HL-60 (cell line): ENCODE results near the gene NRAP.

ENCODE experiments used
- DNase-seq, 2 experiments: peaks; one replicate each; pipeline ENCODE4 v3.0.0-alpha.2; 2010 to 2020; ENCODE audit warnings: low read depth in 1 of 2, low spot score in 1 of 2
- H3K27ac ChIP-seq: fragments of 250-450 bp; sonication (Bioruptor Pico); replicated peaks from 2 replicates; pipeline ENCODE4 v1.5.1; 2020; ENCODE audit warnings: mild to moderate bottlenecking, moderate library complexity
- H3K27me3 ChIP-seq: fragments of 250-450 bp; sonication (Bioruptor Pico); 2 replicates; pipeline ENCODE4 v1.5.1; 2021; ENCODE audit warnings: mild to moderate bottlenecking, moderate library complexity; ENCODE audit not compliant: insufficient read depth, poor library complexity, severe bottlenecking
- H3K4me3 ChIP-seq: replicated peaks from 2 replicates; pipeline ENCODE4 v1.5.1; 2011; ENCODE audit warnings: mild to moderate bottlenecking, control low read depth, low read length; ENCODE audit not compliant: insufficient read depth
- CTCF ChIP-seq: IDR thresholded peaks from one replicate; pipeline ENCODE4 v1.5.1; 2011; ENCODE audit warnings: low read length, control low read depth, inconsistent platforms; ENCODE audit not compliant: insufficient read depth
- GABPA ChIP-seq: IDR thresholded peaks from 2 replicates; pipeline ENCODE4 v1.6.1; 2012; ENCODE audit warnings: low read depth
- POLR2AphosphoS5 ChIP-seq: IDR thresholded peaks from 2 replicates; pipeline ENCODE4 v1.6.1; 2012; ENCODE audit warnings: low read depth
- SPI1 ChIP-seq: IDR thresholded peaks from 2 replicates; pipeline ENCODE4 v1.6.1; 2012; ENCODE audit warnings: low read depth, mild to moderate bottlenecking, borderline replicate concordance
- TF ChIP-seq, protein P1 (sequence below): IDR thresholded peaks from 2 replicates; pipeline ENCODE4 v1.6.1; 2012; ENCODE audit warnings: low read depth; ENCODE audit not compliant: insufficient replicate concordance

The NRAP gene

DNA sequence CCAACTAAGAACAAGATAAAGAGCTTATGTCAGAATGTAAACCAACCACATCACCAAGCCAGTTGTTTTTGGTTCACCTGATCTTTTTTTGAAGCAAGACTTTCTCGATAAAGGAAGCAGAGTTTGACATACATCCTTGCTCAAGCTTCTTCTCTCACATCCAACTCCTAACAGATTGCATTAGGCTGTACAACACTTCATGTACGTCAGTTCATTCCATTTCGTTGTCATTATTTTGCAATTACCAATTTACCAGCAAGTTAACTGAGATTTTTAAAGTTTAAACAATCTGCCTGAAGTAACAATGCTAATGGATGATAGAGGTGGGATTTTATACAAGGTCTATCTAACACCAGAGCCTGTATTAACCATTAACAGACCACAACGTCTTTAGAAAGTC is 41.0 kb downstream of the NRAP start:
- no peaks in the 10 kb centered on the region for H3K27me3 ChIP-seq
- no peak for TF ChIP-seq CTCF
- TF ChIP-seq POLR2AphosphoS5 = no peak
- no peak for TF ChIP-seq SPI1
- TF ChIP-seq GABPA = no peak
- TF ChIP-seq, protein P1, sequence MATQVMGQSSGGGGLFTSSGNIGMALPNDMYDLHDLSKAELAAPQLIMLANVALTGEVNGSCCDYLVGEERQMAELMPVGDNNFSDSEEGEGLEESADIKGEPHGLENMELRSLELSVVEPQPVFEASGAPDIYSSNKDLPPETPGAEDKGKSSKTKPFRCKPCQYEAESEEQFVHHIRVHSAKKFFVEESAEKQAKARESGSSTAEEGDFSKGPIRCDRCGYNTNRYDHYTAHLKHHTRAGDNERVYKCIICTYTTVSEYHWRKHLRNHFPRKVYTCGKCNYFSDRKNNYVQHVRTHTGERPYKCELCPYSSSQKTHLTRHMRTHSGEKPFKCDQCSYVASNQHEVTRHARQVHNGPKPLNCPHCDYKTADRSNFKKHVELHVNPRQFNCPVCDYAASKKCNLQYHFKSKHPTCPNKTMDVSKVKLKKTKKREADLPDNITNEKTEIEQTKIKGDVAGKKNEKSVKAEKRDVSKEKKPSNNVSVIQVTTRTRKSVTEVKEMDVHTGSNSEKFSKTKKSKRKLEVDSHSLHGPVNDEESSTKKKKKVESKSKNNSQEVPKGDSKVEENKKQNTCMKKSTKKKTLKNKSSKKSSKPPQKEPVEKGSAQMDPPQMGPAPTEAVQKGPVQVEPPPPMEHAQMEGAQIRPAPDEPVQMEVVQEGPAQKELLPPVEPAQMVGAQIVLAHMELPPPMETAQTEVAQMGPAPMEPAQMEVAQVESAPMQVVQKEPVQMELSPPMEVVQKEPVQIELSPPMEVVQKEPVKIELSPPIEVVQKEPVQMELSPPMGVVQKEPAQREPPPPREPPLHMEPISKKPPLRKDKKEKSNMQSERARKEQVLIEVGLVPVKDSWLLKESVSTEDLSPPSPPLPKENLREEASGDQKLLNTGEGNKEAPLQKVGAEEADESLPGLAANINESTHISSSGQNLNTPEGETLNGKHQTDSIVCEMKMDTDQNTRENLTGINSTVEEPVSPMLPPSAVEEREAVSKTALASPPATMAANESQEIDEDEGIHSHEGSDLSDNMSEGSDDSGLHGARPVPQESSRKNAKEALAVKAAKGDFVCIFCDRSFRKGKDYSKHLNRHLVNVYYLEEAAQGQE = no peak
- no peak overlapping the region for H3K27ac ChIP-seq
- DNase-seq = no peak
- H3K4me3 ChIP-seq = no peak overlapping the region

DNA sequence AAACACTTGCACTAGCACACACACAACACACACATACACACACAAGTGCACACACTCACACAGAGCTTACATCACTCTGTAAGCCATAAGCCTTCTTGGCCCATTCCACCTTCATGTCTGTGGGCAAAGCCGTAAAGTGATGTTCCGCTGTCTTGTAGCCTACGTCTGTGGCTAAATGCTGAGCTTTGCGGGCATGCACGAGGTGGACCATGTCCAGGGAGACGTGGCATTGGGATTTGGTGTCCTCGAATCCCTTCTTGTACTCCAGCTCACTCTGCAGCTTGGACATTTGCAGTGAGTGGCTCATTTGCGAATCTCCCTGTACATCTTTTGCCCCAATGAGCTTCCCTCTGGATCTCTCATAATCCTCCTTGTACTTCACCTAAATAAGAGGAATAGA is 42.0 kb downstream of the NRAP start:
- Histone ChIP-seq H3K27ac (no peak overlapping the region), H3K4me3 (no peak overlapping the region), H3K27me3 (peaks cover 2% of the 10 kb centered on the region)
- no peak for DNase-seq
- no peak for TF ChIP-seq GABPA
- TF ChIP-seq SPI1 = no peak
- TF ChIP-seq POLR2AphosphoS5 = no peak
- TF ChIP-seq, protein P1 = no peak
- TF ChIP-seq CTCF = no peak

DNA sequence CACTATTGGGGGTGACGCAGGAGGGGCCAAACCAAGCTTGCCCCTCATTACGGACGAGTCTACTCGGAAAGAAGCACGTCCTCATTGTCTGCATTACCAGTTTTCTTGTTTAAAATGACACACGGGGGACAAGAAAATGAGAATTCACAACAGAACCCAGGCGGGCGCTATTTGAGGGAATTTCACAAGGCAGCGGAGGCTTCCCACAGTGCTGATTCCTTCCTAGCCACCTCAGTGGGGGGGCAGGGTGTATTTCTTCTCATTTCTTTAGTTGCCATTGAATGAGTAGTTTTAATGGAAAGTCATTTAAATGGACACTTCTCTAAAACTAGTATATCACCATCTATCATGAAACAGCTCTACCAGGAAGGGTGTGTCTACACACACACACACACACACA is 42.9 kb downstream of the NRAP start:
- peaks cover 3% of the 10 kb centered on the region for H3K27me3 ChIP-seq
- H3K27ac ChIP-seq = no peak overlapping the region
- DNase-seq = no peak
- H3K4me3 ChIP-seq = no peak overlapping the region
- TF ChIP-seq CTCF (no peak), GABPA (no peak), SPI1 (no peak), POLR2AphosphoS5 (no peak)
- TF ChIP-seq, protein P1 = no peak
